ENCODE data around the gene ARSG.
A peak's percentile ranks its signal among the peaks of the same experiment; 100 is the strongest.

The ARSG gene

GRCh38 chr17:68288375-68288774, 2.9 kb upstream of the ARSG start:
- H3K27me3 ChIP-seq = no peaks in the 10 kb centered on the region
- peaks cover 6% of the 10 kb centered on the region for H3K4me1 ChIP-seq
- H3K36me3 ChIP-seq = no peaks in the 10 kb centered on the region
- H3K9me3 ChIP-seq = no peaks in the 10 kb centered on the region
- DNase-seq = no peak
- TF ChIP-seq, protein P1, sequence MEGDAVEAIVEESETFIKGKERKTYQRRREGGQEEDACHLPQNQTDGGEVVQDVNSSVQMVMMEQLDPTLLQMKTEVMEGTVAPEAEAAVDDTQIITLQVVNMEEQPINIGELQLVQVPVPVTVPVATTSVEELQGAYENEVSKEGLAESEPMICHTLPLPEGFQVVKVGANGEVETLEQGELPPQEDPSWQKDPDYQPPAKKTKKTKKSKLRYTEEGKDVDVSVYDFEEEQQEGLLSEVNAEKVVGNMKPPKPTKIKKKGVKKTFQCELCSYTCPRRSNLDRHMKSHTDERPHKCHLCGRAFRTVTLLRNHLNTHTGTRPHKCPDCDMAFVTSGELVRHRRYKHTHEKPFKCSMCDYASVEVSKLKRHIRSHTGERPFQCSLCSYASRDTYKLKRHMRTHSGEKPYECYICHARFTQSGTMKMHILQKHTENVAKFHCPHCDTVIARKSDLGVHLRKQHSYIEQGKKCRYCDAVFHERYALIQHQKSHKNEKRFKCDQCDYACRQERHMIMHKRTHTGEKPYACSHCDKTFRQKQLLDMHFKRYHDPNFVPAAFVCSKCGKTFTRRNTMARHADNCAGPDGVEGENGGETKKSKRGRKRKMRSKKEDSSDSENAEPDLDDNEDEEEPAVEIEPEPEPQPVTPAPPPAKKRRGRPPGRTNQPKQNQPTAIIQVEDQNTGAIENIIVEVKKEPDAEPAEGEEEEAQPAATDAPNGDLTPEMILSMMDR (IDR thresholded peaks at IDR 0.05; ENCODE audit: low read depth, low read length) = no peak
- no peak overlapping the region for H3K4me3 ChIP-seq (ENCODE audit: low read depth, low read length)

- Histone ChIP-seq H3K9me3 (no peaks in the 10 kb centered on the region), H3K4me1 (peaks cover 6% of the 10 kb centered on the region), H3K27me3 (no peaks in the 10 kb centered on the region), H3K36me3 (no peaks in the 10 kb centered on the region), H3K4me3 (ENCODE audit: low read depth, low read length) (no peak overlapping the region)
- TF ChIP-seq, protein P1 (IDR thresholded peaks at IDR 0.05; ENCODE audit: low read depth, low read length) = peak; percentile 18; the same call in 1 of the 2 replicates
- no peak for DNase-seq
Measured at GRCh38 chr17:68288804-68289203, 2.5 kb upstream of the ARSG start.

GRCh38 chr17:68289473-68289872, 1.8 kb upstream of the ARSG start:
- Histone ChIP-seq H3K27me3 (no peaks in the 10 kb centered on the region), H3K36me3 (no peaks in the 10 kb centered on the region), H3K4me1 (peaks cover 6% of the 10 kb centered on the region), H3K9me3 (no peaks in the 10 kb centered on the region), H3K4me3 (ENCODE audit: low read depth, low read length) (peak overlapping the region; percentile 72)
- TF ChIP-seq, protein P1 (IDR thresholded peaks at IDR 0.05; ENCODE audit: low read depth, low read length) = no peak
- DNase-seq = no peak

- no peak for DNase-seq
- peak overlapping the region; percentile 72 for H3K4me3 ChIP-seq (ENCODE audit: low read depth, low read length)
Measured at GRCh38 chr17:68289936-68290267, 1.4 kb upstream of the ARSG start.

GRCh38 chr17:68290268-68290954, 884 bp upstream of the ARSG start:
- H3K4me3 ChIP-seq (ENCODE audit: low read depth, low read length) = peak overlapping the region; percentile 72
- H3K27me3 ChIP-seq = no peaks in the 10 kb centered on the region
- H3K36me3 ChIP-seq = no peaks in the 10 kb centered on the region
- peaks cover 6% of the 10 kb centered on the region for H3K4me1 ChIP-seq
- H3K9me3 ChIP-seq = no peaks in the 10 kb centered on the region
- TF ChIP-seq, protein P1 (IDR thresholded peaks at IDR 0.05; ENCODE audit: low read depth, low read length) = no peak
- DNase-seq = peak; percentile 34

More at GRCh38 chr17:68289936-68290267, 1.4 kb upstream of the ARSG start:
- H3K27me3 ChIP-seq = no peaks in the 10 kb centered on the region
- H3K9me3 ChIP-seq = no peaks in the 10 kb centered on the region
- TF ChIP-seq, protein P1 (IDR thresholded peaks at IDR 0.05; ENCODE audit: low read depth, low read length) = no peak
- H3K4me1 ChIP-seq = peaks cover 6% of the 10 kb centered on the region
- no peaks in the 10 kb centered on the region for H3K36me3 ChIP-seq

GRCh38 chr17:68291836-68292688, 767 bp downstream of the ARSG start:
- no peaks in the 10 kb centered on the region for H3K9me3 ChIP-seq
- TF ChIP-seq, protein P1 (IDR thresholded peaks at IDR 0.05; ENCODE audit: low read depth, low read length) = peak; percentile 18; the same call in 1 of the 2 replicates
- no peaks in the 10 kb centered on the region for H3K27me3 ChIP-seq
- peaks cover 6% of the 10 kb centered on the region for H3K4me1 ChIP-seq
- peak; percentile 77 for DNase-seq
- peak overlapping the region; percentile 86 for H3K4me3 ChIP-seq (ENCODE audit: low read depth, low read length)
- H3K36me3 ChIP-seq = no peaks in the 10 kb centered on the region
